Mucosa of descending colon (tissue), 3 donors: ENCODE data around the gene SEC16A. TPM values are rescaled to one million over a fixed set of nuclear protein-coding genes. Genes with fewer than 3 reads are reported as not detected.
A peak's percentile ranks its signal among the peaks of the same experiment; 100 is the strongest.

Experiments
- ATAC-seq: fragments of 200-7000 bp; cut with Tn5 transposase; one replicate; pipeline ENCODE4 v1.9.1; 2020; ENCODE audit warnings: mild to moderate bottlenecking, moderate library complexity
- DNase-seq, 3 donors: peaks; one replicate each; pipeline ENCODE4 v3.0.0-alpha.2; 2020
- H3K36me3 ChIP-seq: fragments of 200-600 bp; one replicate; pipeline ENCODE4 v1.8.0; 2021; ENCODE audit warnings: low read depth, mild to moderate bottlenecking
- H3K4me1 ChIP-seq: fragments of 200-600 bp; one replicate; pipeline ENCODE4 v1.8.0; 2021; ENCODE audit warnings: low read depth, mild to moderate bottlenecking
- H3K4me3 ChIP-seq: fragments of 200-600 bp; one replicate; pipeline ENCODE4 v1.8.0; 2021; ENCODE audit warnings: mild to moderate bottlenecking
- H3K9me3 ChIP-seq: fragments of 200-600 bp; one replicate; pipeline ENCODE4 v1.8.0; 2021; ENCODE audit warnings: mild to moderate bottlenecking
- intact Hi-C, 2 donors: fragments of 100-400 bp; cut with DNase I in 1 of 2; cut with micrococcal nuclease in 1 of 2; formaldehyde crosslinking; loops; one replicate each; pipeline versions ENCODE4 v1.11.0 to v1.11.1; 2022; cut with DNase I, micrococcal nuclease
- total RNA-seq, 3 donors: library from RNA; stranded (reverse); fragmentation: NEBNext Ultra II Directional in 2 of 3; extraction: Animal tissue kit (Norgen Biotek cat#: 25700) in 2 of 3; gene quantifications; one replicate each; pipeline versions ENCODE4 v1.2.1 to v1.2.4, GENCODE V29; 2021 to 2023
- TF ChIP-seq, protein P1 (sequence below): fragments of 200-600 bp; IDR thresholded peaks from one replicate; pipeline ENCODE4 v1.8.0; 2022; ENCODE audit warnings: antibody characterized with exemption, mild to moderate bottlenecking
- donor health status: DM: no; HTN: no; CAD: no; lungs with moderate emphysema.
- donor health status: DM: no; HTN: no; CAD: no.
- donor health status: DM: no; HTN: yes; CAD: no.

The SEC16A gene
- total RNA-seq, 3 donors from 2014 or later: 60.0 to 69.5 (median 69.3) TPM

DNA sequence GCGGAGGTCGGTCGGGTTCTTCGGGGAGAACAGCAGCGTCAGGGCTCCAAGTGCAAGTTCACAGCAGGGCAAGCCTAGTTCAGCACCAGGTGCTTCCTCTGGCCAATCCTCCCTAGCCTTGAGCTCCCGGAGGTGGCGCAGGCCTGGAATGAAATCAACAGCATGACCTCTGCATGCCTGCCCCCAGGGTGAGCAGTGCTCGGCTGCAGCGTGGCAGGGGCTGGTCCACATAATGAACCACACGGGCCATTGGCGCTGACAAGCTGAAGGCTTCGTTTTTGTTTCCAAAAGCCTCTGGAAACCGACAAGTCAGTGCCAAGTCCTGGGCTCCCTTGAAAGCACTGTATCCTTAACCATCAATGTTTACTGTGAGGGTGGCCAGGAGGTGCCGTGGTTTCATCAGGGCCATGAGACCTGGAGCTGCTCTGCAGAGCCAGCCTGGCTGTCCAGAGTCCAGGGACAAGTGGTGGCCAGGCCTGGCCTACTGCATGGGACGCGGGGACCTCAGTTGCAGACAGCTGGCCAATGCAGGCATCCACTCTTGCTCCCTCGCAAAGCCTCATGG lies 41.1 kb downstream of the SEC16A start:
- Histone ChIP-seq H3K4me1 (peaks cover 17% of the 10 kb centered on the region), H3K9me3 (no peaks in the 10 kb centered on the region), H3K36me3 (peaks cover 6% of the 10 kb centered on the region), H3K4me3 (no peak overlapping the region)
- no peak for ATAC-seq
- TF ChIP-seq, protein P1, sequence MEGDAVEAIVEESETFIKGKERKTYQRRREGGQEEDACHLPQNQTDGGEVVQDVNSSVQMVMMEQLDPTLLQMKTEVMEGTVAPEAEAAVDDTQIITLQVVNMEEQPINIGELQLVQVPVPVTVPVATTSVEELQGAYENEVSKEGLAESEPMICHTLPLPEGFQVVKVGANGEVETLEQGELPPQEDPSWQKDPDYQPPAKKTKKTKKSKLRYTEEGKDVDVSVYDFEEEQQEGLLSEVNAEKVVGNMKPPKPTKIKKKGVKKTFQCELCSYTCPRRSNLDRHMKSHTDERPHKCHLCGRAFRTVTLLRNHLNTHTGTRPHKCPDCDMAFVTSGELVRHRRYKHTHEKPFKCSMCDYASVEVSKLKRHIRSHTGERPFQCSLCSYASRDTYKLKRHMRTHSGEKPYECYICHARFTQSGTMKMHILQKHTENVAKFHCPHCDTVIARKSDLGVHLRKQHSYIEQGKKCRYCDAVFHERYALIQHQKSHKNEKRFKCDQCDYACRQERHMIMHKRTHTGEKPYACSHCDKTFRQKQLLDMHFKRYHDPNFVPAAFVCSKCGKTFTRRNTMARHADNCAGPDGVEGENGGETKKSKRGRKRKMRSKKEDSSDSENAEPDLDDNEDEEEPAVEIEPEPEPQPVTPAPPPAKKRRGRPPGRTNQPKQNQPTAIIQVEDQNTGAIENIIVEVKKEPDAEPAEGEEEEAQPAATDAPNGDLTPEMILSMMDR: no peak
- no peak for DNase-seq
- intact Hi-C loops: no loop called here

DNA sequence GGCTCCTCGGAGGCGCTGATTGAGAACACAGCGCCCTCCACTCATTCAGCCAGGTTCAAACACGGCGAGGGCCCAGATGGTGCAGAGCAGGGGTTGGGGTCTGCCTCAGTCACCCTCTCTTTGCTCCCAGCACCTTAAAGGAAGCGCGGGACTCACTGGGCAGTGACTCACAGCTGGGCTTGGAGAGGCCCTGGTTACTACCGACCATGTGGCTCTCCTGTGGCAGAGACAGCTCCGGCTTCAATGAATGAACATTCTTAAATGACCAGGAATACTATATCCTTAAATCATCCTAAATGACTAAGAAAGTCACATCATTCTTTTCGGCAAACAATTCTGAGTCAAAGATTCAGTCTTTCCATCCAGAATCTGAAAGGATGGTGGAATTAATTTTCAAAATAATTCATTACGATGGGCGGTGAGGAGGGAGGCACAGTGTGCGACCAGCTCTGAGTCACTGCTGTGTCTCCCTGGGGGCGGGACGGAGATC lies 41.6 kb downstream of the SEC16A start:
- H3K9me3 ChIP-seq: no peaks in the 10 kb centered on the region
- H3K36me3 ChIP-seq: peaks cover 6% of the 10 kb centered on the region
- intact Hi-C loops: no loop called here
- TF ChIP-seq, protein P1: no peak
- ATAC-seq (no peak), DNase-seq (no peak)
- H3K4me1 ChIP-seq: peaks cover 21% of the 10 kb centered on the region
- no peak overlapping the region for H3K4me3 ChIP-seq

DNA sequence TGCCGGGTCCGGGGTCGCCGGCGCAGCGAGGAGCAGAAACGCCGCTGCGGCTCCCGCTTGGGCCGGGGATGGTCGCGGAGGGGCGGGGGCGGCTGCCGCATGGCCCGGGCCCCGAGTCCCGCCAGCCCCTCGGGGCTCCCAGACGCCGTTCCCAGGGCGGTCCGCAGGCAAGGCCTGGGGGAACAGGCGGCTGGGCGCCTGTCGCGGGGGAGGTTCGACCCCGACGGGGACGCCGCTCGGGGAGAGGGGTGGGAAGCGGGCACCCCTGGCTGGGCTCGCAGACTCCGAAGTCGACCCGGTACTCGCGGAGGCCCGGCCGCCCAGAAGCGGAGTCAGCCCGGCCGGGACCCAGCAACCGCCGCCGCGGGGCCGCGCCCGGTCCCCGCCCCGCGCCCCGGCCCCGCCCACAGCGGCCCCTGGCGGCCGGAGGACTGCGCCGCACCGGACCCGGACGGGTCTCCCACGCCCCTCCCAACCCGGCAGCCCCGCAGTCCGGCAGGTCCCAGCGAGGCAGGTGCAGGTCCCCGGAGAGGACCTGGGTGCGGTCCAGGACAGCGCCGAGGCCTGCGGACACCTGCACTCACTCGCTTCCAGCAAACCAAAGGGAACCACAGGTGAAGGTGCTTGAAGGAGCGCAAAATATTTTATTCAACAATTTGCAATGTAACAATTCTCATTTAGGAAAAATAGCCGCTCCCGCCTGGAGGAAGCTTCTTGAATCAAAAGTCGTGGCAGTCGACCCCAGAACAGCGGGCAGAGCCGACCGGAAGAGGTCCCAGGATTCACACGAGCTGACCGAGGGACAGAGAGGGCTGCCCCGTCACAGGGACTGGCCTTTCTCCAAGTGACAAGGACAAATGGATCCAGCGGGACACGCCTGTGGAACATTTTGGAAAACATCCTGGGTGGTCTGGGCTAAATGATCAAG lies 43.1 kb downstream of the SEC16A start, which contains the start of gene INPP5E:
INPP5E (minus strand) TSS at position 365 of the 928 bp plus-strand sequence. CDS start 426 bp downstream, outside the sequence.
- TF ChIP-seq, protein P1: peak; percentile 92
- H3K4me1 ChIP-seq: peaks cover 21% of the 10 kb centered on the region
- peak; percentile 79 to 89 (median 82) for DNase-seq
- no peaks in the 10 kb centered on the region for H3K9me3 ChIP-seq
- H3K4me3 ChIP-seq: peak within 1 kb of the TSS; percentile 80
- peak; percentile 94 for ATAC-seq
- H3K36me3 ChIP-seq: peaks cover 6% of the 10 kb centered on the region
- intact Hi-C loops: no loop called here

DNA sequence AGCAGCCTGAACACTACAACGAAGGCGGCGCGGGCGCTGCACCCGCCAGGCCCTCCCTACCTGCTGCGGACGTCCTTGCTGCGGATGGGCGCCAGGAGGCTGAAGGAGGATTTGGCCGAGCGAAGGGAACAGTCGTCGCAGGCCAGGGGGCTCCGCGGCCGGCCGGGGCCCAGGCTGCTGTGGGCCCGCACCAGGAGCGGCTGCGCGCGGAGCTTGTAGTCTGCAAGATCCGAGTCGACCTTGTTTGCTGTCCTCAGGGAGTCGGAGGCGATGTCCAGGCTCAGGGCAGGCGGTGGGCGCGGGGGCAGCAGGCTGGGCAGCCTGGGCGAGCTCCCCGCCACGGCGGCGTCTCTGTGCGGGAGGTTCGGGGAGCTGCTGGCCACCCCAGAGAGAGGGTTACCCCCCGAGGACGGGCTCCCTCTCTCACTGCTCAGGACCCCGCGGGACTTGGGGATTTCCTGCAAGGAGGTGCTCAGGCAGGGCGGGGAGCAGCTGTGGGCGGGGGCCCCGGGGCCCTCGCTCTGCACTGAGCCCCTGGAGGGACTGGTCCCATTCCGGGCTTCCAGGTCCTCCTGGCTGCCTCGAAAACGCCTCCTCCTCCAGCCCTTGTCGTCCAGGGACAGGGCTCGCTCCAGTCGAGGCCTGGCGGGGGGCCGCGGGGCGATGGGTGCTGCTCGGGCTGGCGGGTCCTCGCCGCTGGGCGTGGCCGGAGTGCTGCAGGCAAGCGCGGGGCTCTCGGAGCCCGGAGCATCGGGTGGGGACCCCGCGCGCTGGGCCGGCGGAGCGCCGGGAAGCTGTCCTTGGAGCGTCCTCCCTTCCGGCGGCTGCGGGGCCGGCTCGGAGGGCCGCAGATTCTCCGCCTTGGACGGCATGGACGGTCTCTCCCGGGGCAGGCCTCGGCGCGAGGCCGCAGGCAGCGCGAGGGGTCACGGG lies 44.0 kb downstream of the SEC16A start:
- intact Hi-C loops: no loop called here
- Histone ChIP-seq H3K9me3 (no peaks in the 10 kb centered on the region), H3K4me1 (peaks cover 21% of the 10 kb centered on the region), H3K4me3 (peak overlapping the region; percentile 80), H3K36me3 (no peaks in the 10 kb centered on the region)
- DNase-seq (peak; percentile 29 to 69 (median 59)), ATAC-seq (peak; percentile 57)
- TF ChIP-seq, protein P1: no peak
